Amniotic stem cell (primary cell): ENCODE measurements around the gene SLC16A3.
A peak's percentile ranks its signal among the peaks of the same experiment; 100 is the strongest.
"Not testable (repeated sequence)": the region's sequence is repeated elsewhere in the genome, so short reads cannot be mapped to it uniquely, and the experiment has no call there.

Source experiments
- DNase-seq: peaks from one replicate; lab custom pipeline; 2025; lab: John Stamatoyannopoulos, UW

SLC16A3 gene

GRCh38 chr17:82228842-82229697, at the start of gene SLC16A3:
TSS of gene SLC16A3 (plus strand) at chr17:82229042. CDS start at chr17:82236009, 6,967 bp downstream.
- peak; percentile 34 for DNase-seq

GRCh38 chr17:82179412-82179811, 49.4 kb upstream of the SLC16A3 start:
- DNase-seq = no peak

GRCh38 chr17:82179946-82180475, 48.8 kb upstream of the SLC16A3 start:
- no peak for DNase-seq

- no peak for DNase-seq
Observed at GRCh38 chr17:82180776-82181528, 47.9 kb upstream of the SLC16A3 start.

DNA sequence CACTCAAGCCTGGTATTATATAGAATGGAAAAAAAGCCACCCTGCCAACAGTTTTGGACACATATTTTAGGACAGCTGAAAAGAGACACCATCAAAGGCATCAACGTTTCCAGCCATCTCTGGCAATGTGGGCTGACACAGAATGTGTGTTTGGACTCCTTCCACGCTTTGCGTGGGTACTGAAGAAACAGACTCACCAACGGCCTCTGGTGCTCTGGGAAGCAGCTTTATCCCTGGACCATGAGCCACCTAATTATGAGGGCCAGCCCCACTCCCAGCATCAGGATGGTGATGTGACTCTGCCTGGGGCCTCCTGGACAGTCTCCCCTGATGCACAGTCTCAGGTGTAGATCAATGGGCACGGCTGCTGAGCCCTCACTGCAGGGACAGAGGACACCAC, 44.1 kb upstream of the SLC16A3 start:
- no peak for DNase-seq

DNA sequence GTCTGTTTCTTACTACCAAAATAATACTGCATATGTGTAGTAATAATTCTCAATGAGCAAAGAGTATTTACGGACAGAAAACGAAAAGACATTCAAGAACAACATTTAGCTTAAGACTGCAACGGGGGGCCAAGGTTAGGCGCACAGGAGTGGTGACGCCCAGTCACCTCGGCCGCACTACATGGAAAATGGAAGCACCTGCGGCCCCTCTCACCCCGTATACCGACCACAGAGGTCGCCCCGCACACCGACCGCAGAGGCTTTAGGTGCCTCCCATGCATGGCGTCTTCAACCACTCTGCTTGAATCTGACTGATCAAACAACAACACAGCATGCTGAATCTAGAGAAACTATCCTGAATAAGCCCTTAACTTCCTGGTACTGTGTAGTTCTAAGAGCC, 42.6 kb upstream of the SLC16A3 start:
- no peak for DNase-seq

GRCh38 chr17:82187500-82187899, 41.3 kb upstream of the SLC16A3 start:
- DNase-seq = no peak

- no peak for DNase-seq
Observed at GRCh38 chr17:82188001-82188961, 40.6 kb upstream of the SLC16A3 start.

GRCh38 chr17:82193050-82193449, 35.8 kb upstream of the SLC16A3 start:
- not testable (repeated sequence) for DNase-seq

GRCh38 chr17:82193520-82194220, 35.2 kb upstream of the SLC16A3 start:
- no peak for DNase-seq

GRCh38 chr17:82194765-82195164, 34.1 kb upstream of the SLC16A3 start:
- no peak for DNase-seq

DNA sequence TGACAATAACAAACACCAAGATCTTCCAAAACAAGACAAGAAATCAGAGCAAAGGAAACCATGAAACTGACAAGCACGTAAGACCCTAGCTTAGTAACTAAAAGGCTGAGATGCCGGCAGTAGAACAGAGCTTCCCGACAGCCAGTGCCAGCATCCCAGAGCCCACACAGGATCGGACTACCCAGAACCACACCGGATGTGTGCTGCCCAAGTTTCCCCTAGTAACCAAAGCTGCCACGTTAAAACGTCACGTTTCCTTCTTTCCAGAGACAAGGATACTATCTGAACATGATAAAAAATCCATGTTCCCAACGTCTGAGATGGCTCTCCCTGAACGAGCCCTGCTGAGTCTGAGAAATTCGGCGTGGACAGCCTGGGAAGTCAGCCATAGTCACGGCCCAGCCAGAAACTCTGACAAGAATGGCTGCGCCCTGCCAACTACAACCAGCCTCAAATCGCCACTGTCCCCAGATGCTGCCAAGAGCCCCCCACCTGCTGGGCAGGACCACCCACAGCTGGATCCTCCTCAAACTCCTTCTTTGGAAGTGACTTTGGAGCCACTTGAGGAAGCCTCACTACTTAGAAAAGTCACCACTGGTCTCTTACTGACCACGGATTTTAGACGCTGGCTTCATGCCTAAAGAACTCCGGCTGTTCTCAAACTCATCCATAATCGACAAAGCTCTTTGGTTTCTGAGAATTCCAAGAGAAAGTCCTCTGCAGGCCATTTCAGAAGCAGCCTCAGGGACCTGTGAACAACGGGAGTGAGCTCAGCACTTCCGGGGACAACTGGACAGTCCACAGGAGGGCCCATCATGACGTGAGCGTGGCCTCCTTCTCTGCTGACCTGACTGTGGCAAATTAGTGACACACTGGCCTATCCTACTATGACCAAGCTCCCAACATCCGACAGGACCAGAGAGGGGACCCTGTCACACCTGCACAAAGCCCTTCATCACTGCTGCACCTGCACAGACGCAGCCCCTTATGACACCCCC, 32.9 kb upstream of the SLC16A3 start:
- DNase-seq = no peak

- DNase-seq = no peak
Observed at GRCh38 chr17:82198092-82198491, 30.8 kb upstream of the SLC16A3 start.

GRCh38 chr17:82199496-82199895, 29.3 kb upstream of the SLC16A3 start:
- DNase-seq = no peak

DNA sequence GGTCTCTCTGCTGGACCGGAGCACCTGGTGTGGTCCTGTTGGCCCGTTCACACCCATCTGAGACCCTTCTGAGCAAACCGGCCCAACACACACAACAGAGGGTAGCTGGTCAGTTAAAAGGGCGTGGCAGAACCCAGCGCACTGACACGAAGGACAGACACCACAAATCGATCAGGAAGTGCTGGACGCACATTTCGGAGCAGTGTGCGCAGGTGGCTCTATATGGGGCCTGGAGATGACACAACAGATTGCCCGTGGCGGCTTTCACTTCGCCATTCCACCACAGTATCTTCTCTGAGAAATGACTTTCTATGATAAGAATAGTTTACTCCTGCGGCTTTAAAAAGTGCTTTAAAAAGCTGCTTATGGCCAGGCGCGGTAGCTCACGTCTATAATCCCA, 28.7 kb upstream of the SLC16A3 start:
- no peak for DNase-seq

DNA sequence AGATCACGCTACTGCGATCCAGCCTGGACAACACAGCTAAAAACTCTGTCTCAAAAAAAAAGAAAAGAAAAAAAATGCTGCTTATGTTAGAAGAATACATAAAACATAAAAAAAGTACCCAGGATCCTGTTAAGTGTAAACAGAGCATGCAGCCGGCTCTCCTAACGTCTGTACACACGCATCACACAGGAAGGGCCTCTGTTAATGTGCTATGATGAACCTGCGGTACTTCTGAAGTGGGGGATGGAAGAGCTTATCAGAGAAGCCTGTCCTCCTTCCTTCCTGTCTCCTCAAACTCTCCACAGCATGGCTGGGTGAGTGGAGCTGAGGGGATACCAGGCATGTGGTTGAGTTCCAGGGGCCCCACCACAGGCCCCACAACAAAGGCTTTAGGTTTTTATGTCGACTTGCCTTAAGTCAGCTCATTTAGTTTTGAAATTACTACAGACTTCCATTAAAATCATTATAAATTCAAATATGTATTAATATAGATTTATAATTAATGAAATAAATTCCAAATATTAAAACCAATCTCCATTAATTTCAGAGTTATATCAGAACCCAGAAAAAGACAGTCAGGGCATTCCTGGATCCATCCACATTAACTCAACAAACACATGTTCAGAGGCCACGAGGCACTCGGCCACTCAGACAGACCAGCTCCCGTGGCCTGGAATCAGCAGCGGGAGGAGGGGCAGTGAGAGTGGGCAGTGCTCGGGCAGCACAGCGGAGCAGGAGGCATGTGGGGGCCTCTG, 27.9 kb upstream of the SLC16A3 start:
- DNase-seq = no peak

GRCh38 chr17:82201498-82201910, 27.3 kb upstream of the SLC16A3 start:
- no peak for DNase-seq

DNA sequence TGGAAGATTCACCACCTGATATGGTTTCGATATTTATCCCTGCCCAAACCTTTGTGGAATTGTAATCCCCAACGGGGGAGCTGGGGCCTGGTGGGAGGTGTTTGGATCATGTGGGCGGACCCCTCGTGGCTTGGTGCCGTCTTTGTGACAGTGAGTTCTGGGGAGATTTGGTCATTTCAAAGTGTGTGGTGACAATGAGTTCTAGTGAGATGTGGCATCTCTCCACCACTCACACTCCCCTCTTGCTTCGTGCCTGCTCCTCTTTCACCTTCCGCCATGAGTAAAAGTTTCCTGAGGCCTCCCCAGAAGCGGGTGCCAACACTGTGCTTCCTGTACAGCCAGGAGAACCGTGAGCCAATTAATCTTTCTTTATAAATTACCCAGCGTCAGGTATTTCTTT, 25.9 kb upstream of the SLC16A3 start:
- no peak for DNase-seq

DNA sequence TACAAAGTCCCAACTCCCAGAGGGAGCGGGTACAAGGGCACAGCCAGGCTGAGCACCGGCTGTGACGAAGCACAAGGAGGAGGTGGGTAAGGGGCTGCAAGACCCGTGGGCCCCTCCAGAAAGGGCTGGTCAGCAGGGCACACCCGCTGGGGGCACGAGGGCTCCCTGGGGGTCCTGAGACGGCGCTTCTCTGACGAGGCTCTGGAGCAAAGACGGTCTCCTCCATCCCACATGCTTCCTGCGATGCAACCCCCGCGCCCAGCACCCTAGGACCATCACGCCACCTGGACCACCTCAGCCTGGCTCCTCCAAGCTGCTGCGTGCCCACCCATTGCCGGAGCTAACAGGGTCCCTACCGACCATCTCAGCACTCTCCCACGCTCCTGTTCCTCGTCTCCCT, 24.9 kb upstream of the SLC16A3 start:
- DNase-seq = no peak
